HG02938 (cell line): Measurements from ENCODE around the gene SIRPB1.
"Not testable (repeated sequence)": the region's sequence is repeated elsewhere in the genome, so short reads cannot be mapped to it uniquely, and the experiment has no call there.

ENCODE experiments used
- ATAC-seq: cut with Tn5 transposase; IDR thresholded peaks from one replicate; pipeline ENCODE4 v1.9.1; 2021; ENCODE audit warnings: mild to moderate bottlenecking, moderate library complexity; ENCODE audit not compliant: unreplicated experiment

The SIRPB1 gene

GRCh38 chr20:1637755-1638154, 17.9 kb upstream of the SIRPB1 start:
- no peak for ATAC-seq

DNA sequence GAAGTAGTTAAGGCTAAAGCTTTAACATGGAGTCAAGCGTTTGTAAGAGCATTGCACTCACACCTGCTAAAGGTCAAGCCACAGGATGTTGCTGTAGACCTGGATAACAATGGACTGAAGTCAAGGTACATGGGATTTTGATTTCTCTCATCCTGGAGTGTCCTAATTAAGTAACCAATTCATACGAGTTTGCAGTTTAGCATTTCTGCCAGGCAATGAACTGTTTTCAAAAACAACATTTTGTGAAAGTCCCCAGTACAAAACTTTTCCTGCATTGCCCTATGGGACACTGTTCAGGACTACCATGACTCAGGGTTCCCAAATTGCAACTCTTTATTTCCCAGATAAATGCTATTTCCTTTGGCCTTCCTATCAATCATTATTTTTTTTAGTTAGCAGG, 17.4 kb upstream of the SIRPB1 start:
- ATAC-seq: no peak

DNA sequence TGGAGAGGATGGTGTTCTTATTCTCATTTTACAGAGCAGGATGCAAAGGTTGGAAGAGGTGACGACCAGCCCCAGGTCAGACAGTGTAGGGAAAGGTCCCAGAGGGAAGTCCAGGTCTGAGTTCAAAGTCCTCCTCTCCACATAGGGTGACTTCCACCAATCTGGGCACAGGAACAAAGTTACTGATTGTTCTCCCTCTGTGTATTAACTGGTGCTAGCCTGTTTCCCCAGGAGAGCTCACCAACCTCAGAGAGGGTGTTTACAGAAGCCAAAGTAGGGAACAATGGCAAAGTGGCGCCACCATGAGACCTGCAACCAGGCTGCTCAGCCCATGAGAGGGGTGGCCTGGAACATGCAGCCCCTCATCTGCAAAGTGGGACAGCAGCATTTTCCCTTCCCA, 16.8 kb upstream of the SIRPB1 start:
- ATAC-seq: no peak

- ATAC-seq: no peak
Observed at GRCh38 chr20:1635291-1635979, 15.6 kb upstream of the SIRPB1 start.

DNA sequence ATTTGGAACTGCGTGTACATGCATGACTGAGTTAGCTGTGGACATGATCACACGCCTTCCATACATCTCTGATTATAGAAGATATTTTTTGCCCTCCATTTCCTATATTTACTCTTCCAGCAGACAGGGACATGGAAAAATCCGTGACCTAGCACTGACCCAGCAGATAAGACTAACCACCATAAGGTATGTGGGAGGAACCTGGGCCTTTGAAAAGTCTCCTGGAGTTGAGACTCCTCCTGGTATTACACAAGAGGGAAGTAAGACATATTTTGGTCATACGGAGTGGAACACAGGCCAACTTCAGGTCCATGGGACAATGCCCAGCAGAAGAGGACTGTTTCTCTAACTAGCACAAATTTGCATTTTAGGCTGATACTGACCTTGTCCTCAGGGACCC, 13.7 kb upstream of the SIRPB1 start:
- no peak for ATAC-seq

DNA sequence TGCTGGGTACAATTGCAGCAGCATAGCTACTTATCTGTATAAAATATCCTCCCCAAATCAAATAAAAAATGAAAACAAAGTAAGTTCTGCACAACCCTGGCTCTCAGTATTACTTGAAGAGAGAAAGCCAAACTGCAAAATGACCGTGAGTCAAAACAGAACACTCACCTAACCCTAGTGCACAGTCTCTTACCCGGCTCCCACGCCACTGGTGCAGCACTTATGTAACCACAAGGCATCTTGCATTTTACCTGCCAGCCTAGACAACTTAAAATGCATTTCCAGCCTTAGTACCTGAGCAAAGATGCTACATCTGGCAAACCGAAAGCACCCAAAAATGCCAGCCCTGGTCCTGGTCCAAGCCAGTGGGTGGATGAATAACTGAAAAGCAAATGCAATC, 12.4 kb upstream of the SIRPB1 start:
- no peak for ATAC-seq

- no peak for ATAC-seq
Observed at GRCh38 chr20:1631309-1632151, 11.7 kb upstream of the SIRPB1 start.

- no peak for ATAC-seq
Observed at GRCh38 chr20:1630186-1630585, 10.4 kb upstream of the SIRPB1 start.

- no peak for ATAC-seq
Observed at GRCh38 chr20:1629321-1629720, 9.5 kb upstream of the SIRPB1 start.

DNA sequence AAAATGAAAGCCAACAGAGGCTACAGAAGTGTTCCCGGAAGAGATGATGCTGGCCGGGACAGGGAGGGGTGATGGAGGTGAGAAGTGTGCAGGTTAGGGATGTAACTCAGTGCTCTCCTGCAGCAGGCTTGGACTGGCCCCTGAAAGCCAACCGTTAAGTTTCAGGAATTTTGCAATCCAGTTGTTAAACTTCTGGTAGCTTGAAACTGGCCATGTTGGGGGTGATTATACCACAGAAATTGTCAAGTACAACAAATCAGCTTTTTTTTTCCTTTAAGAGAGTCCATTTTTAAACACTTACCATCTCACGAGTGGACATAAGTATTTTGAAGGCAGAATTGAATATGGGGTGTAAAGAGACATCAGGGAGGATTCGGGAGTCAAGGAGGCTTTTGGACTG, 8.8 kb upstream of the SIRPB1 start:
- ATAC-seq: no peak

GRCh38 chr20:1627200-1627550, 7.4 kb upstream of the SIRPB1 start:
- ATAC-seq: no peak

- no peak for ATAC-seq
Observed at GRCh38 chr20:1626528-1627199, 6.9 kb upstream of the SIRPB1 start.

DNA sequence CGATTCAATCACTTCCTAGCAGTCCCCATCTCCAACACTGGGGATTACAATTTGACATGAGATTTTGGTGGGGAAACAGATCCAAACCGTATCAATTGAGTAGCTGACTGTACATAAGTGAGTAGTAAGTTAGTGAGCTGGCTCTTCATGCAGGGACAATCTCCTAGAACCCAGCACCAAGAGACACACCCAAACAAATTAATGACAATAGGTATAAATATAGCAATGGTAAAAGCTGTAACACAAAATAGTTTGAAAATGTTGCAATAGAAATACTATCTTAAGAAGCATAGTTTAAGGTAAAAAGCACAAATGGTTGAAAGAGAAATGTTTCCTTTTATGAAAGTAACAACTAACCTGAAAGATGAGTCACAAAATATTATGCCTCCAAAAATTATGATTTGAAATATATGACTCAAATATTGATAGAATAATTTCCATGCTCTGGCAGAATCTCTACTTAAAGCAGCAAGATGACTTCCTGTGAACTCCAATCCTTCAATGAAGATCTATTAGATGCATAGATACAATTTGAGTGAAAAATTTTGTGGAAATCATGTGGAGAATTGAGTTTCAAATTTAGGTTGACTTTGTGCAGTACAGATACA, 5.4 kb upstream of the SIRPB1 start:
- ATAC-seq: no peak

DNA sequence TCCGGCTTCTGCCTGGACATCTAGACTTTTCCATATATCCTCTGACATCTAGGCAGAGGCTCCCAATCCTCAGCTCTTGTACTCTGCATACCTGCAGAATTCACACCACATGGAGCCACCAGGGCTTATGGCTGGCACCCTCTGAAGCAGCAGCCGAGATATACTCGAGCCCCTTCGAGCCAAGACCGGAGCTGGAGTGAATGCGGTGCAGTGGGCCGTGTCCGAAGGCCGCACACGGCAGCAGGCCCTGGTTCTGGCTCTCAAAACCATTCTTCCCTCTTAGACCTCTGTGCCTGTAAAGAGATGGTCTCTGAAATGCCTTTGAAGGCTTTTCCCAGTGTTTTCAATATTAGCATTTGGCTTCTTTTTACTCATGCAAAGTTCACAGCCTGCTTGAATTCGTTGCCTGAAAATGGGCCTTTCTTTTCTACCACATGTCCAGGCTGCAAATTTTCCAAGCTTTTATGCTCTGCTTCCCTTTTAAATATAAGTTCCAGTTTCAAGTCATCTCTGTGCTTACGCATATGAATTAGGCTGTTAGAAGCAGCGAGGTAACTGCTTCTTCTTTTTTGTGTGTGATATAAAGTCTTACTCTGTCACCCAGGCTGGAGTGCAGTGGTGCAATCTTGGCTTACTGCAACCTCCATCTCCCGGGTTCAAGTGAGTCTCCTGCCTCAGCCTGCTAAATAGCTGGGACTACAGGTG, 3.8 kb upstream of the SIRPB1 start:
- ATAC-seq: no peak

DNA sequence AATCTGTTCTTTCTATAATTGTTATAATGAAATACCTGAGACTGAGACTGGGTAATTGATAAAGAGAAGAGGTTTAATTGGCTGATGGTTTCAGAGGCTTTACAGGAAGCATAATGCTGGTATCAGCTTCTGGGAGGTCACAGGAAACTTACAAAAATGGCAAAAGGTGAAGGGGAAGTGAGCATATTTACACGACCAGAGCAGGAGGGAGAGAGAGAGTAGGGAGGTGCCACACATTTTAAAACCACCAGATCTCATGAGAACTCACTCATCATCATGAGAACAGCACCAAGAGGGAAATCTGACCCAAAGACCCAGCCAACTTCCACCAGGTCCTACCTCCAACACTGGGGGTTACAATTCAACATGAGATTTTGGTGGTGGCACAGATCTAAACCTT, 2.6 kb upstream of the SIRPB1 start:
- ATAC-seq: no peak

GRCh38 chr20:1621316-1621715, 1.5 kb upstream of the SIRPB1 start:
- no peak for ATAC-seq

- ATAC-seq: no peak
Observed at GRCh38 chr20:1618954-1619540, 762 bp downstream of the SIRPB1 start.

DNA sequence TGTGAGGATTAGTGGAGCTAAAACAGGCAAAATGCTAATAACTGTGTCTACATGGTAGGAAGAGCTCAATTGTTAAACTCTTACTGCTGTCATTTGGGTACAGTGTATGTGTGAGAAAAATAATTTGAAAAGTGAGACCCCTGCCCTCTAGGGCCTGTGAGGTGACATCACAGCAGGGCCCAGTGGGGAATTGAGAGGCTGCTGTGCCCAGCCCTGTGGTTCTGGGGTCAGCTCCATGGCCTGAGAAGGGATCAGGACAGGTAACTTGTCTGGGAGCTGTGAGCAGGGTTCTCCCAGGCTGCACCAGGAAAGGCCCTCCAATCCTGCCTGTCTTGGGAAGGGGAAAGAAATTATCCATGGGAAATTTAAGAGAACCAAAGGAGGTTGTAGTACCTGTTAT, 1.3 kb downstream of the SIRPB1 start:
- no peak for ATAC-seq

GRCh38 chr20:1616858-1617434, 2.9 kb downstream of the SIRPB1 start:
- ATAC-seq: no peak

GRCh38 chr20:1610404-1610803, 9.4 kb downstream of the SIRPB1 start:
- ATAC-seq: not testable (repeated sequence)
